Stomach (tissue), 9 donors: ENCODE results near the gene BTG1. TPM values are rescaled to one million over a fixed set of nuclear protein-coding genes. Genes with fewer than 3 reads are reported as not detected.
A peak's percentile ranks its signal among the peaks of the same experiment; 100 is the strongest.

Source experiments
- DNase-seq, 2 donors: peaks; one replicate each; pipeline versions ENCODE4 v3.0.0 to v3.0.0-alpha.2; 2013 to 2019
- H3K27ac ChIP-seq, 5 donors: fragments of 200-600 bp in 4 of 5; sonication (generic) in 4 of 5; one replicate each; pipeline ENCODE4 v1.5.1; 2013 to 2019; ENCODE audit warnings: mild to moderate bottlenecking in 1 of 5, moderate library complexity in 1 of 5
- H3K27me3 ChIP-seq, 3 donors: fragments of 200-600 bp; sonication (generic); one replicate each; pipeline ENCODE4 v1.5.1; 2017 to 2019; ENCODE audit warnings: mixed run types in 1 of 3
- H3K36me3 ChIP-seq, 4 donors: fragments of 200-600 bp; sonication (generic); 1 replicate in 3 of 4; 2 replicates in 1 of 4; pipeline ENCODE4 v1.5.1; 2016 to 2019
- H3K4me1 ChIP-seq, 4 donors: fragments of 200-600 bp; sonication (generic); one replicate each; pipeline ENCODE4 v1.5.1; 2016 to 2019
- H3K4me3 ChIP-seq, 4 donors: fragments of 200-600 bp; sonication (generic) in 3 of 4; one replicate each; pipeline ENCODE4 v1.5.1; 2016 to 2019; ENCODE audit warnings: mild to moderate bottlenecking in 1 of 4
- H3K9me3 ChIP-seq, 4 donors: fragments of 200-600 bp; sonication (generic); one replicate each; pipeline ENCODE4 v1.5.1; 2016 to 2019
- CTCF ChIP-seq, 7 experiments: fragments of 450-650 bp in 4 of 7; fragments of 200-600 bp in 3 of 7; sonication (generic) in 3 of 7; IDR thresholded peaks; one replicate each; pipeline ENCODE4 v1.5.1; 2016 to 2019; ENCODE audit warnings: antibody characterized with exemption in 7 of 7, control low read depth in 2 of 7, mild to moderate bottlenecking in 1 of 7
- EP300 ChIP-seq: sonication (generic); formaldehyde crosslinking; IDR thresholded peaks from one replicate; pipeline ENCODE4 v1.6.1; 2017; ENCODE audit warnings: antibody characterized with exemption
- POLR2A ChIP-seq, 4 donors: fragments of 450-650 bp; IDR thresholded peaks; one replicate each; pipeline ENCODE4 v1.6.1; 2016; ENCODE audit warnings: antibody characterized with exemption in 4 of 4, control low read depth in 2 of 4, mild to moderate bottlenecking in 1 of 4, moderate library complexity in 1 of 4
- POLR2AphosphoS5 ChIP-seq, 3 donors: sonication (generic); formaldehyde crosslinking; IDR thresholded peaks; one replicate each; pipeline ENCODE4 v1.6.1; 2016; ENCODE audit warnings: antibody characterized with exemption in 3 of 3
- WGBS, 5 donors: extraction: QIAGEN DNeasy Blood & Tissue Kit in 3 of 5; methylation state at CpG; one replicate each; pipeline versions ENCODE4 v1.1.5 to v1.1.7; 2013 to 2018; 5-methylcytosine and 5-hydroxymethylcytosine counted together
- intact Hi-C: fragments of 100-400 bp; cut with DNase I; formaldehyde crosslinking; loops from one replicate; pipeline ENCODE4 v1.15.1; 2023; ENCODE audit warnings: low total_unique reads
- polyA plus RNA-seq, 3 donors: library from polyadenylated mRNA; stranded (reverse); fragments of 200-250 nt; gene quantifications; one replicate each; pipeline ENCODE4 v1.2.3, GENCODE V29; 2013
- total RNA-seq, 5 donors: library from RNA; depleted of rRNA; stranded (reverse); fragments of >200 nt; gene quantifications; one replicate each; pipeline versions ENCODE4 v1.1.0 to v1.2.3, GENCODE V29; 2014 to 2016
- donor health status: healthy with polysubstance abuse.
- donor health status: Bipolar disorder and iron deficiency.
- donor health status: healthy.

The BTG1 gene
- total and polyA plus RNA-seq, 8 donors = 20.5 to 108 (median 39.9) TPM

- H3K27me3 ChIP-seq = no peaks in the 10 kb centered on the region
- no peak overlapping the region for H3K27ac ChIP-seq
- no peak overlapping the region for H3K4me3 ChIP-seq
- H3K36me3 ChIP-seq = no peaks in the 10 kb centered on the region
- H3K9me3 ChIP-seq = no peaks in the 10 kb centered on the region
- peak in 1 of 2 donors; percentile 43 for DNase-seq
- TF ChIP-seq POLR2A (IDR thresholded peaks at IDR 0.05) (no peak), CTCF (IDR thresholded peaks at IDR 0.05) (no peak), EP300 (no peak), POLR2AphosphoS5 (IDR thresholded peaks at IDR 0.05) (no peak)
- no peaks in the 10 kb centered on the region for H3K4me1 ChIP-seq
- intact Hi-C loops = no loop called here
Observed at GRCh38 chr12:92185052-92185451, 39.4 kb upstream of the BTG1 start.

GRCh38 chr12:92183575-92183974, 37.9 kb upstream of the BTG1 start:
- intact Hi-C loops = no loop called here
- 40 to 68% (median 54%) methylated on average over 2 of the region's 2 CpGs for WGBS, 5 donors

GRCh38 chr12:92178340-92178739, 32.7 kb upstream of the BTG1 start:
- no peak for TF ChIP-seq EP300
- TF ChIP-seq POLR2AphosphoS5 (IDR thresholded peaks at IDR 0.05) = no peak
- TF ChIP-seq POLR2A (IDR thresholded peaks at IDR 0.05) = no peak
- TF ChIP-seq CTCF (IDR thresholded peaks at IDR 0.05) = no peak

More at GRCh38 chr12:92183575-92183974, 37.9 kb upstream of the BTG1 start:
- H3K4me3 ChIP-seq = no peak overlapping the region
- no peaks in the 10 kb centered on the region for H3K9me3 ChIP-seq
- H3K27me3 ChIP-seq = no peaks in the 10 kb centered on the region
- DNase-seq = no peak
- no peaks in the 10 kb centered on the region for H3K36me3 ChIP-seq
- TF ChIP-seq POLR2A (IDR thresholded peaks at IDR 0.05) (no peak), POLR2AphosphoS5 (IDR thresholded peaks at IDR 0.05) (no peak), CTCF (IDR thresholded peaks at IDR 0.05) (no peak), EP300 (no peak)
- no peak overlapping the region for H3K27ac ChIP-seq
- H3K4me1 ChIP-seq = no peaks in the 10 kb centered on the region

GRCh38 chr12:92176646-92177045, 31.0 kb upstream of the BTG1 start:
- intact Hi-C loops = no loop called here
- 95 to 99% (median 97%) methylated on average over 10 of the region's 10 CpGs for WGBS, 5 donors
- no peak overlapping the region for H3K4me3 ChIP-seq
- no peaks in the 10 kb centered on the region for H3K36me3 ChIP-seq
- H3K9me3 ChIP-seq = no peaks in the 10 kb centered on the region
- no peaks in the 10 kb centered on the region for H3K27me3 ChIP-seq
- H3K4me1 ChIP-seq = no peaks in the 10 kb centered on the region
- no peak for TF ChIP-seq EP300
- TF ChIP-seq CTCF (IDR thresholded peaks at IDR 0.05) = no peak
- TF ChIP-seq POLR2AphosphoS5 (IDR thresholded peaks at IDR 0.05) = no peak
- no peak for TF ChIP-seq POLR2A (IDR thresholded peaks at IDR 0.05)
- DNase-seq = no peak
- H3K27ac ChIP-seq = no peak overlapping the region

More at GRCh38 chr12:92178340-92178739, 32.7 kb upstream of the BTG1 start:
- Histone ChIP-seq H3K27me3 (no peaks in the 10 kb centered on the region), H3K36me3 (no peaks in the 10 kb centered on the region), H3K27ac (no peak overlapping the region), H3K4me1 (no peaks in the 10 kb centered on the region), H3K9me3 (no peaks in the 10 kb centered on the region), H3K4me3 (no peak overlapping the region)
- DNase-seq = no peak
- intact Hi-C loops = no loop called here
- WGBS, 5 donors = 79 to 90% (median 84%) methylated on average over 1 of the region's 1 CpG
